GM11168 (cell line): Measurements from ENCODE around the gene TK2.
"Not testable (repeated sequence)": the region's sequence is repeated elsewhere in the genome, so short reads cannot be mapped to it uniquely, and the experiment has no call there.

Source experiments
- in situ Hi-C: fragments of 300-500 bp; cut with MboI; formaldehyde crosslinking; loops from one replicate; pipeline ENCODE4 v1.12.0; 2022; ENCODE audit warnings: low sequenced_read_pairs; ENCODE audit not compliant: unreplicated experiment

The TK2 gene

GRCh38 chr16:66574531-66574930 lies 24.6 kb upstream of the TK2 start:
- in situ Hi-C loops = no loop called here

GRCh38 chr16:66574081-66574480 lies 24.2 kb upstream of the TK2 start:
- in situ Hi-C loops = no loop called here

GRCh38 chr16:66572356-66572755 lies 22.4 kb upstream of the TK2 start:
- in situ Hi-C loops = no loop called here

GRCh38 chr16:66569827-66570405 lies 20.0 kb upstream of the TK2 start:
- in situ Hi-C loops = no loop called here

- in situ Hi-C loops = no loop called here
Measured at GRCh38 chr16:66569131-66569530, 19.2 kb upstream of the TK2 start.

- in situ Hi-C loops = no loop called here
Measured at GRCh38 chr16:66568355-66568754, 18.4 kb upstream of the TK2 start.

- in situ Hi-C loops = not testable (repeated sequence)
Measured at GRCh38 chr16:66567270-66567669, 17.3 kb upstream of the TK2 start.

- in situ Hi-C loops = no loop called here
Measured at GRCh38 chr16:66566051-66566901, 16.4 kb upstream of the TK2 start, which contains the start of gene CMTM1. Gene CMTM1 (plus strand): TSS chr16:66566439. CDS start chr16:66566514, 75 bp downstream.

GRCh38 chr16:66563574-66564334 lies 13.8 kb upstream of the TK2 start:
- in situ Hi-C loops = no loop called here

- in situ Hi-C loops = no loop called here
Measured at GRCh38 chr16:66562986-66563385, 13.1 kb upstream of the TK2 start.

- in situ Hi-C loops = no loop called here
Measured at GRCh38 chr16:66562409-66562808, 12.5 kb upstream of the TK2 start.

GRCh38 chr16:66561381-66562080 lies 11.6 kb upstream of the TK2 start:
- in situ Hi-C loops = no loop called here

- in situ Hi-C loops = no loop called here
Measured at GRCh38 chr16:66560107-66560506, 10.2 kb upstream of the TK2 start.

GRCh38 chr16:66554495-66554894 lies 4.6 kb upstream of the TK2 start:
- in situ Hi-C loops = no loop called here

GRCh38 chr16:66554021-66554420 lies 4.1 kb upstream of the TK2 start:
- in situ Hi-C loops = no loop called here

GRCh38 chr16:66553223-66553622 lies 3.3 kb upstream of the TK2 start:
- in situ Hi-C loops = no loop called here

- in situ Hi-C loops = no loop called here
Measured at GRCh38 chr16:66552286-66553177, 2.6 kb upstream of the TK2 start, which contains the start of gene CKLF. Gene CKLF (plus strand): TSS chr16:66552576. CDS start chr16:66552716, 140 bp downstream.

- in situ Hi-C loops = no loop called here
Measured at GRCh38 chr16:66551788-66552285, 1.9 kb upstream of the TK2 start.

GRCh38 chr16:66551348-66551759 lies 1.4 kb upstream of the TK2 start:
- in situ Hi-C loops = no loop called here
